Astrocyte (in vitro differentiated cells and primary cell): ENCODE results near the gene SMIM9. TPM values are rescaled to one million over a fixed set of nuclear protein-coding genes. Genes with fewer than 3 reads are reported as not detected.
A peak's percentile ranks its signal among the peaks of the same experiment; 100 is the strongest.

Source experiments
- DNase-seq: peaks from one replicate; pipeline ENCODE4 v3.0.0-alpha.2; 2010; ENCODE audit warnings: low read depth
- FAIRE-seq: peaks from 2 replicates; lab custom pipeline; 2011; peaks lifted over from hg19 to GRCh38; lab: Jason Lieb, UNC
- H2AFZ ChIP-seq: 2 replicates; pipeline ENCODE4 v1.6.0; 2012; ENCODE audit warnings: low read depth, low read length, inconsistent platforms
- H3K27ac ChIP-seq: 2 replicates; pipeline ENCODE4 v1.5.1; 2011; ENCODE audit warnings: low read depth, low read length, inconsistent platforms
- H3K27me3 ChIP-seq: 2 replicates; pipeline ENCODE4 v1.6.0; 2011; ENCODE audit warnings: low read length, inconsistent platforms; ENCODE audit not compliant: insufficient read depth
- H3K36me3 ChIP-seq: 2 replicates; pipeline ENCODE4 v1.5.1; 2011; ENCODE audit warnings: low read length, inconsistent platforms; ENCODE audit not compliant: insufficient read depth
- H3K4me1 ChIP-seq: 2 replicates; pipeline ENCODE4 v1.5.1; 2011; ENCODE audit warnings: low read length, inconsistent platforms; ENCODE audit not compliant: insufficient read depth
- H3K4me2 ChIP-seq: 2 replicates; pipeline ENCODE4 v1.6.0; 2012; ENCODE audit warnings: low read length, inconsistent platforms
- H3K4me3 ChIP-seq: 2 replicates; pipeline ENCODE4 v1.5.1; 2011; ENCODE audit warnings: low read depth, mild to moderate bottlenecking, low read length, inconsistent platforms; ENCODE audit not compliant: insufficient read depth
- H3K79me2 ChIP-seq: 2 replicates; pipeline ENCODE4 v1.6.0; 2012; ENCODE audit warnings: mild to moderate bottlenecking, low read length, inconsistent platforms; ENCODE audit not compliant: insufficient read depth
- H3K9ac ChIP-seq: 2 replicates; pipeline ENCODE4 v1.6.0; 2012; ENCODE audit warnings: mild to moderate bottlenecking, low read length, inconsistent platforms
- H3K9me3 ChIP-seq: 2 replicates; pipeline ENCODE4 v1.5.1; 2012; ENCODE audit warnings: low read depth, mild to moderate bottlenecking, low read length, inconsistent platforms; ENCODE audit not compliant: insufficient read depth
- H4K20me1 ChIP-seq: 2 replicates; pipeline ENCODE4 v1.6.0; 2012; ENCODE audit warnings: low read length, inconsistent platforms; ENCODE audit not compliant: insufficient read depth
- H3K27ac Mint-ChIP-seq: one replicate; pipeline ENCODE4 v1.8.0; 2021; ENCODE audit warnings: mild to moderate bottlenecking, mixed read lengths; ENCODE audit not compliant: unreplicated experiment
- H3K27me3 Mint-ChIP-seq: one replicate; pipeline ENCODE4 v1.8.0; 2021; ENCODE audit warnings: low read depth, mixed read lengths; ENCODE audit not compliant: unreplicated experiment
- H3K36me3 Mint-ChIP-seq: one replicate; pipeline ENCODE4 v1.8.0; 2021; ENCODE audit warnings: low read depth, mixed read lengths; ENCODE audit not compliant: unreplicated experiment
- H3K4me1 Mint-ChIP-seq: one replicate; pipeline ENCODE4 v1.8.0; 2021; ENCODE audit warnings: low read depth, mixed read lengths; ENCODE audit not compliant: unreplicated experiment
- H3K4me3 Mint-ChIP-seq: one replicate; pipeline ENCODE4 v1.8.0; 2021; ENCODE audit warnings: mild to moderate bottlenecking, moderate library complexity, mixed read lengths; ENCODE audit not compliant: unreplicated experiment
- H3K9me3 Mint-ChIP-seq: one replicate; pipeline ENCODE4 v1.8.0; 2021; ENCODE audit warnings: mild to moderate bottlenecking, mixed read lengths; ENCODE audit not compliant: unreplicated experiment
- EZH2 ChIP-seq: IDR thresholded peaks from 2 replicates; pipeline ENCODE4 v1.6.1; 2012; ENCODE audit warnings: mild to moderate bottlenecking, low read length, inconsistent platforms; ENCODE audit not compliant: insufficient read depth
- total RNA-seq: library from RNA; stranded (reverse); gene quantifications from 2 replicates; pipeline ENCODE4 v1.2.1, GENCODE V29; 2021
- TF ChIP-seq, protein P1 (sequence below): IDR thresholded peaks from 2 replicates; pipeline ENCODE4 v1.5.1; 2011; ENCODE audit warnings: low read depth, mild to moderate bottlenecking, inconsistent platforms, low read length, moderate library complexity; ENCODE audit not compliant: insufficient read depth

The SMIM9 gene
- total RNA-seq, 1 donor from 2014 or later = not detected

DNA sequence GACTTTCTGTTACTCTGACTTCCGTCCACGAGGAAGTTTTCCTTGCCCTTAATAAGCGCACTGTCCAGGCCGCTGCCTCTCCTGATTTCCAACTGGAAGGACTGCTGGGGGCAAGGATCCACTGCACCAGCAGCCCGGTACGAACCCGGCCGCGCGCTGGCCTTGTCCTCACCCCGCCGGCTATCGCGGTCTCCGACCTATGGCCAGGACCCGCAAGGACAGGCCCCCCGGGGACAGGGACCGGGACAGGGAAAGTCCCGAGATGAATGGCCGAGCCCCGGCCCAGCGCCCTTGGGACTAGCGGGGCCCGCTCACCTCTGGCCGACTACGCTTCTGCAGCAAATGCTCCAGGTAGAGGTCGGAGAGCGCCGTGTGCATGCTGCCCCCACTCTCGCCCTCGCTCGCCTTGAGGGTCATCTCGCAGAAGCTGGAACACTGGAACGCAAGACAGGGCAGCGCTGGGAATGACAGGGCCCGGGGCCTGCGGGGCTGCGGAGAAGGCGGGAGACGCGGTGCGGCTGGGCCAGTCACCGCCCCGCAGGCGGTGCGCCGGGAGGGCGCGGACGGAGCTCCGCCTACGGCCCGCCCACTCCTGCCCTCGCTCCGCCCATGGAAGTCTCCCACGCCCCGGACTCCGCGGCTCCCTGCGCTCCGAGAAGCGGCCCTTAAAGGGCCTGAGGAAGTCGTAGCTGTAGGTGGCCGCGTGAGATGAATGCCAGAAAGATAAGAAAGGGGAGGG is 29.3 kb downstream of the SMIM9 start, which contains the start of gene MPP1:
Gene MPP1 (minus strand): TSS at position 529 of the 739 bp plus-strand sequence. CDS start 112 bp downstream, at position 417.
- H3K36me3 Mint-ChIP-seq = no peaks in the 10 kb centered on the region
- peak within 1 kb of the TSS; percentile 82 for H3K4me3 Mint-ChIP-seq
- H3K27me3 Mint-ChIP-seq = no peaks in the 10 kb centered on the region
- Histone ChIP-seq H3K9ac (peak within 1 kb of the TSS; percentile 76), H3K36me3 (no peaks in the 10 kb centered on the region), H3K9me3 (no peaks in the 10 kb centered on the region), H3K4me1 (peaks cover 5% of the 10 kb centered on the region), H3K27me3 (no peaks in the 10 kb centered on the region), H2AFZ (peak within 1 kb of the TSS; percentile 80), H3K79me2 (no peaks in the 10 kb centered on the region), H3K27ac (no peak within 1 kb of the TSS), H3K4me2 (peak within 1 kb of the TSS; percentile 88), H3K4me3 (peak within 1 kb of the TSS; percentile 68), H4K20me1 (no peaks in the 10 kb centered on the region)
- FAIRE-seq (no peak), DNase-seq (peak; percentile 52)
- peaks cover 3% of the 10 kb centered on the region for H3K4me1 Mint-ChIP-seq
- TF ChIP-seq, protein P1, sequence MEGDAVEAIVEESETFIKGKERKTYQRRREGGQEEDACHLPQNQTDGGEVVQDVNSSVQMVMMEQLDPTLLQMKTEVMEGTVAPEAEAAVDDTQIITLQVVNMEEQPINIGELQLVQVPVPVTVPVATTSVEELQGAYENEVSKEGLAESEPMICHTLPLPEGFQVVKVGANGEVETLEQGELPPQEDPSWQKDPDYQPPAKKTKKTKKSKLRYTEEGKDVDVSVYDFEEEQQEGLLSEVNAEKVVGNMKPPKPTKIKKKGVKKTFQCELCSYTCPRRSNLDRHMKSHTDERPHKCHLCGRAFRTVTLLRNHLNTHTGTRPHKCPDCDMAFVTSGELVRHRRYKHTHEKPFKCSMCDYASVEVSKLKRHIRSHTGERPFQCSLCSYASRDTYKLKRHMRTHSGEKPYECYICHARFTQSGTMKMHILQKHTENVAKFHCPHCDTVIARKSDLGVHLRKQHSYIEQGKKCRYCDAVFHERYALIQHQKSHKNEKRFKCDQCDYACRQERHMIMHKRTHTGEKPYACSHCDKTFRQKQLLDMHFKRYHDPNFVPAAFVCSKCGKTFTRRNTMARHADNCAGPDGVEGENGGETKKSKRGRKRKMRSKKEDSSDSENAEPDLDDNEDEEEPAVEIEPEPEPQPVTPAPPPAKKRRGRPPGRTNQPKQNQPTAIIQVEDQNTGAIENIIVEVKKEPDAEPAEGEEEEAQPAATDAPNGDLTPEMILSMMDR = no peak
- no peak within 1 kb of the TSS for H3K27ac Mint-ChIP-seq
- H3K9me3 Mint-ChIP-seq = peaks cover 6% of the 10 kb centered on the region

DNA sequence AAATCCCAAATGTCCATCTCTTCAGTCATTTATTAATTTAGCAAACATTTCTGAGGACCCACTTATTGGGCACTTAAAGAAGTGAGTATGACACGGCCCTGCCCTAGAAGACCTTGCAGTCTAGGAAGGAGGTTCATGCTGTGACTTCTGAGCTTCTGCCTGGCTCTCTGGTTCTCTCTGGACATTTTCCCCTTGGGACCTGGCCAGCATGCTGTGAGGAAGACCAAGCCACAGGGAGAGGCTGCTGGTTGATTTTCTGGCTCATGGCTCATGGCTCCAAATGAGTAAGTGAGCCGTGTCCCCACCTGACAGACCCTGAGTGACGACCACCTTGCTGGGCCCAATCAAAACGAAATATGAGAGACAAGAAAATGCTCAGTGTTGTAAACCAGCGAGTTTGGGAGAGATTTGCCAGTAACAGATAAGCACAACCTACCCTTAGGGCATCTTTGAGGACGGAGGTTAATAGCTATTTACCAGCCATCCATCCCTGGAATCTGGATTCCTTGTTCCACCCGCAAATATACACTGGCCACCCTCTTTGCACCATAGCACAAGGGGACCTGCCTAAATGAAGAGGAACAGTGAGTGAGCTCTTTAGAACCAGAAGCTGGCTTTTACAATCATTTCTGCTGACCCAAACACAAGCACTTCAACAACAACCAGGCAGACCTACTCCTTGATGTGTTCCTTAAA is 30.1 kb downstream of the SMIM9 start:
- H2AFZ ChIP-seq = peak overlapping the region; percentile 80
- H3K27ac Mint-ChIP-seq = no peak overlapping the region
- H3K9ac ChIP-seq = peak overlapping the region; percentile 76
- peaks cover 12% of the 10 kb centered on the region for H3K4me1 ChIP-seq
- no peaks in the 10 kb centered on the region for H3K36me3 Mint-ChIP-seq
- no peaks in the 10 kb centered on the region for H3K79me2 ChIP-seq
- peak overlapping the region; percentile 88 for H3K4me2 ChIP-seq
- peaks cover 6% of the 10 kb centered on the region for H3K9me3 Mint-ChIP-seq
- H3K36me3 ChIP-seq = no peaks in the 10 kb centered on the region
- no peaks in the 10 kb centered on the region for H3K9me3 ChIP-seq
- peaks cover 7% of the 10 kb centered on the region for H3K4me1 Mint-ChIP-seq
- no peak overlapping the region for H3K27ac ChIP-seq
- H4K20me1 ChIP-seq = no peaks in the 10 kb centered on the region
- FAIRE-seq = no peak
- H3K4me3 ChIP-seq = peak overlapping the region; percentile 68
- H3K4me3 Mint-ChIP-seq = peak overlapping the region; percentile 80
- no peak for DNase-seq
- TF ChIP-seq EZH2 = no peak
- TF ChIP-seq, protein P1 = no peak
- no peaks in the 10 kb centered on the region for H3K27me3 ChIP-seq
- H3K27me3 Mint-ChIP-seq = no peaks in the 10 kb centered on the region
